Measurements from ENCODE around the gene FMR1. TPM values are rescaled to one million over a fixed set of nuclear protein-coding genes. Genes with fewer than 3 reads are reported as not detected.

Gene FMR1
- total RNA-seq (10 to 100 TPM; 43.1 to 65.2 (median 47.1) TPM), polyA plus RNA-seq (10 to 100 TPM; 27.1 to 37.6 TPM)
- long read RNA-seq, donor 1, partial matches to known transcripts = 1 of 9 reads
- long read RNA-seq, donor 1, other reads (novel, unspliced or antisense) = 8 of 9 reads
- long read RNA-seq, donor 2, full-length matches to known transcripts = 8 of 30 reads
- long read RNA-seq, donor 2, partial matches to known transcripts = 22 of 30 reads
- long read RNA-seq, donor 2, other reads (novel, unspliced or antisense) = 0 of 30 reads
- long read RNA-seq, donor 3, full-length matches to known transcripts = 39 of 93 reads
- long read RNA-seq, donor 3, partial matches to known transcripts = 2 of 93 reads
- long read RNA-seq, donor 3, other reads (novel, unspliced or antisense) = 52 of 93 reads

GRCh38 chrX:147911192-147912022, at the start of gene FMR1:
FMR1 (plus strand) TSS chrX:147911919; CDS start chrX:147912180, 261 bp downstream.
- DNase-seq = peak; percentile 93 to 95 (median 95)
- peak within 1 kb of the TSS; percentile 71 for H3K4me3 ChIP-seq
- TF ChIP-seq POLR2A (IDR thresholded peaks at IDR 0.05) (peak; percentile 24), EP300 (IDR thresholded peaks at IDR 0.05) (no peak)
- intact Hi-C loops (cut with DNase I) = no loop called here
- H3K4me1 ChIP-seq (ENCODE audit: insufficient read depth) = no peaks in the 10 kb centered on the region
- peak within 1 kb of the TSS; percentile 90 to 95 for H3K27ac ChIP-seq
- H3K36me3 ChIP-seq = no peaks in the 10 kb centered on the region
- no peaks in the 10 kb centered on the region for H3K9me3 ChIP-seq
- WGBS, 3 donors = 46 to 55% (median 50%) methylated on average over 65 to 66 of the region's 66 CpGs
- H3K27me3 ChIP-seq = no peaks in the 10 kb centered on the region

GRCh38 chrX:147875866-147876596, 35.7 kb upstream of the FMR1 start:
- WGBS, 3 donors = 41 to 60% (median 47%) methylated on average over 7 of the region's 7 CpGs
- no peak for DNase-seq
- TF ChIP-seq POLR2A (IDR thresholded peaks at IDR 0.05) (no peak), CTCF (IDR thresholded peaks at IDR 0.05) (no peak), EP300 (IDR thresholded peaks at IDR 0.05) (no peak)
- no peaks in the 10 kb centered on the region for H3K9me3 ChIP-seq
- intact Hi-C loops (cut with DNase I) = no loop called here
- H3K27ac ChIP-seq = no peak overlapping the region
- no peaks in the 10 kb centered on the region for H3K36me3 ChIP-seq
- no peaks in the 10 kb centered on the region for H3K4me1 ChIP-seq (ENCODE audit: insufficient read depth)
- no peak overlapping the region for H3K4me3 ChIP-seq
- no peaks in the 10 kb centered on the region for H3K27me3 ChIP-seq

GRCh38 chrX:147876849-147877646, 34.7 kb upstream of the FMR1 start:
- H3K36me3 ChIP-seq = no peaks in the 10 kb centered on the region
- no peak overlapping the region for H3K4me3 ChIP-seq
- H3K9me3 ChIP-seq = no peaks in the 10 kb centered on the region
- no peak overlapping the region for H3K27ac ChIP-seq
- no peak for TF ChIP-seq POLR2A (IDR thresholded peaks at IDR 0.05)
- intact Hi-C loops (cut with DNase I) = no loop called here
- H3K4me1 ChIP-seq (ENCODE audit: insufficient read depth) = no peaks in the 10 kb centered on the region
- no peaks in the 10 kb centered on the region for H3K27me3 ChIP-seq
- 45 to 66% (median 50%) methylated on average over 4 of the region's 4 CpGs for WGBS, 3 donors
- no peak for DNase-seq

GRCh38 chrX:147877726-147878125, 34.0 kb upstream of the FMR1 start:
- no peaks in the 10 kb centered on the region for H3K27me3 ChIP-seq
- WGBS, 3 donors = 69 to 71% (median 71%) methylated on average over 5 of the region's 5 CpGs
- TF ChIP-seq POLR2A (IDR thresholded peaks at IDR 0.05) (no peak), CTCF (IDR thresholded peaks at IDR 0.05) (no peak), EP300 (IDR thresholded peaks at IDR 0.05) (no peak)

More at GRCh38 chrX:147877726-147878125, 34.0 kb upstream of the FMR1 start:
- no peak for DNase-seq
- Histone ChIP-seq H3K36me3 (no peaks in the 10 kb centered on the region), H3K4me3 (no peak overlapping the region), H3K4me1 (ENCODE audit: insufficient read depth) (no peaks in the 10 kb centered on the region), H3K27ac (no peak overlapping the region), H3K9me3 (no peaks in the 10 kb centered on the region)
- intact Hi-C loops (cut with DNase I) = no loop called here
